Measurements from ENCODE around the gene TMPRSS7. TPM values are rescaled to one million over a fixed set of nuclear protein-coding genes. Genes with fewer than 3 reads are reported as not detected.
"Not testable (repeated sequence)": the region's sequence is repeated elsewhere in the genome, so short reads cannot be mapped to it uniquely, and the experiment has no call there.

Gene TMPRSS7
- total RNA-seq, 1 experiment from 2014 or later, result not detected

DNA sequence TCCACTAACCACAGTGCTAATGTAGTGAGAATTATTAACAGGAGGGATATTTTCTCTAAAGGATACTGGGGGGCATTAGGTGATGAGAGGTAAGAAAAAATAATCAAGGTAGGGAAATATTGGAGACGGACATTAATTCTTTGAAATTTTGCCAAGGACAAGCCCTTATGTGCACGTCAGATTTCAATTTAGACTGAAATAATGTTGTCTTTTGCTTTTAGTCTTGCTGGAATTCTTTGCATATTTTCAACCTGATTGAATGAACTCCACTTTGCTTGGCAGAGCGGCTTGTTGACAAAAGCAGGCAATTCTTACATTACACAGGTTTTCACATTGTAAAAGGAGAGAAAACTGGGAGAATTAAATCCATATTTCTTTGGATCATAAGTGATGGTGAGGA lies 26.6 kb downstream of the TMPRSS7 start:
- DNase-seq (ENCODE audit: low read depth), result no peak

GRCh38 chr3:112072387-112073060 lies 38.0 kb downstream of the TMPRSS7 start:
- not testable (repeated sequence) for DNase-seq (ENCODE audit: low read depth)

GRCh38 chr3:112074006-112074405 lies 39.5 kb downstream of the TMPRSS7 start:
- no peak for DNase-seq (ENCODE audit: low read depth)

DNA sequence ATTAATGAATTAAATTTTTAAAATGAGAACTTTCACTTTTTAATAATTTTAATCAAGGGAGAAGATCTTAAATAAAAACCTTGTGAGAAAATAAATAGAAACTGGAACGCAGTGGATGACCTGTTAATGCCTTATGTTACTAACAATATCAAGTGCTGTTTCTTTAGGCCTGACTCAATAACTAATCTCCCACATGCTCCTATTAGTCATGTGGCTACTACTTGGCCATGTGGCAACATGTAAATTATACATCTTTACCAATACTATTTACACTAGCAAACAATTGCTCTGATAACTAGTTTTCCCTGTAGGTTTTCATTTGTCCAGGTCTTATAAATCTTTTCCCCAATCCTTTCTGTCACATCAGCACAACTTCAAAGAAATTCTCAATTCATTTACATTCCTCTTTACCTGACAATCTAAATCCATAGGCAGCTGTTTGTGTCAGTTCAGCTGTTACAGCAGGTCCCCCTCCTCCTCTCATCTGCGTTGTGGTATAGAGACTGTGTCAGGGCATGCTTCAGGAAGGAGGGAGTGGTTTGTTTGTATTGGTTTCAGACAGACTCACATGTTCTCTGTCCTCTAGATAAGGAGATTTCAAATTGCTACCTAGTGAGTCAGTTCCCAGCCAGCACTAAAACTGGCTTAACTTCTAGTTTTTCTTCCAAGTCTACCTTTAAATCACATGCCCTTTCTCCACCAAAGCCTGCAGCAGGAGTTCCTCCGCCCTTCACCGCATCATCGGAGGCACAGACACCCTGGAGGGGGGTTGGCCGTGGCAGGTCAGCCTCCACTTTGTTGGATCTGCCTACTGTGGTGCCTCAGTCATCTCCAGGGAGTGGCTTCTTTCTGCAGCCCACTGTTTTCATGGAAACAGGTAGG lies 40.3 kb downstream of the TMPRSS7 start:
- peak; percentile 85 for DNase-seq (ENCODE audit: low read depth)

DNA sequence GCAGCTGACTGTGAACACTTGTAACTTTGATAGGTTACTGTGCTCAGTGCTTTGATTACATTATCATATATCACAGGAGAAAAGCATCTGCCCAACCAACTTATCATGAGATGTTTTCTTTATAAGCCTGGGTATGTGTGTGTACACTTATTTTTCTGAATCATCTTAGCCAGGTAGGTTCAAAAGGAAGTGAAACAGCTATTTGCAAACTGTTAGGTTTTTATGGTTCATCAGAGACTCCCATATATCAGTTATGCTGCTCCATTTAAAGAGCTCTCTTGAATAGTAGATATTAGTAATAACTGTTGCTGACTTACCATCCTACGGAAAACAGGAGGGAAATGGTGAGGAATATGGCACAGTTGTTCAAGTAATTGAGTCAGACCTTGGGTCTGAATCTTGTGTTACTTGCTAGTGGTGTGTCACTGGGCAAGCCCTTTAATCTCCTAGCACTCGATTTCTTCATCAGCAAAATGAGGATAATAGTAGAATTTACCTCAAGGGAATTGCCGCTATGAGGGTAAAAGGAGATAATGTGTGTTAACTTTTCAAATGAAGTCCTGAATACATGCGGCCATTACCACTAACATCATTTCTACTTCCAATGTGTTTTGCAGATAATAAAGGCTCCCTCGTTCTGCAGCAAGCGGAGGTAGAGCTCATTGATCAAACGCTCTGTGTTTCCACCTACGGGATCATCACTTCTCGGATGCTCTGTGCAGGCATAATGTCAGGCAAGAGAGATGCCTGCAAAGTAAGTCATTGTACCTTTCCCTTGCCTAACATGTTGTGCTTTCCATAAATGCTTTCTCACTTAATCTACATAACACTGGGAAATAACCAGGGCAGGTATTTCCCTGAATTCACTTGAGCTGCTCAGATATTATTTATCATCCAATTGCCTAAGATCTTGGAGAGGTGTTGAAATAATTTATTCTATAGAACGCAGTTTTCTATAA lies 43.9 kb downstream of the TMPRSS7 start:
- DNase-seq (ENCODE audit: low read depth), result no peak

GRCh38 chr3:112083239-112083638 lies 48.7 kb downstream of the TMPRSS7 start:
- DNase-seq (ENCODE audit: low read depth), result no peak

DNA sequence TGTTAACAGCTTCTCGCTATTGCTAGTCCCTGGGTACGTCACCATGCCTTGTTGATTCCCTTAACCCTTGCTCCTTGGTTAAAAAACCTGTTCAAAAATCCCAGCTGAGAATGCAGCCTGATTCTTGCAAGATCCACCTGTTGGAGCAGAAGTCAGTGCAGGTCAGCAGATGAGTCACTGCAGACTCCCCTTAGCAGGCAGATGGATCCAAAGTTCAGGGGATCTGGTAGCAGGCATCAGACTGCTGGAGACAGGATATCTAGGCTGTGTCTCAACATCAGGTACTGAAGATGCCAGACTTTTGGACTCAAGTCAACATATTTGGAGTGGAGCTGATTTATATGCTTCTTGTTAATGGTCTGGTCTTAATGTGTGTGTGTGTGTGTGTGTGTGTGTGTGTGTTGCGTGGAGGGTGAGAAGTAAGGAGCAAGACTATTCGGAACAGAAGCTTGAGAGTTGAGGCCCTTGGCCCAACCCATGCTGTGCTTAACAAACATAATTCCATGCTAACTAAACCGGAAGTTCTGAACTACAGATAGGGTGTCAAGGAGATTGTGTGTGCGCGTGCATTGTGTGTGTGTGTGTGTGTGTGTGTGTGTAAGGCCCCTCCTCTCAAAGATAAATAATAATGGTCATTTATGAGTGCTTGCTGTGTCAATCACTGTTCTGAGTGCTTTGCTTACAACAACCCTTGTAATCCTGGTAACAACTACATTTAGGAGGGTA lies 50.6 kb downstream of the TMPRSS7 start:
- no peak for DNase-seq (ENCODE audit: low read depth)

DNA sequence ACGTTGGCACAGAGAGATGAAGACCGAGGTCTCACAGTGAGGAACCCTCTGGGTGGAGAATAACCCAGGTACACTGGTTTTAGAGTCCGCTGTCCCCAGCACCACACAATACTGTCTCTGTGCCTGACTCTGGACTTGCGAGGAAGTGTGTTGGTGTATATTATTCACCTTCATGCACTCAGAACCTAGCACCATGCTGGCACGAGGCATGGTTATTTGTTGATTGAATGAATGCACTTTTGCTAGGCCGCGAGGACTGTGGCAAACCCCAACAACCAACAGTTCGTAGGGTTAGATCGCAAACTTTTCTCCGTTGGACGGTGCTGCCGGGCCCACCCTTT lies 51.2 kb downstream of the TMPRSS7 start:
- DNase-seq (ENCODE audit: low read depth), result no peak

GRCh38 chr3:112086076-112086854 lies 51.7 kb downstream of the TMPRSS7 start, which contains the start of gene C3orf52:
TSS of gene C3orf52 (plus strand) at chr3:112086389. CDS start at chr3:112086408, 19 bp downstream.
- peak; percentile 85 for DNase-seq (ENCODE audit: low read depth)

DNA sequence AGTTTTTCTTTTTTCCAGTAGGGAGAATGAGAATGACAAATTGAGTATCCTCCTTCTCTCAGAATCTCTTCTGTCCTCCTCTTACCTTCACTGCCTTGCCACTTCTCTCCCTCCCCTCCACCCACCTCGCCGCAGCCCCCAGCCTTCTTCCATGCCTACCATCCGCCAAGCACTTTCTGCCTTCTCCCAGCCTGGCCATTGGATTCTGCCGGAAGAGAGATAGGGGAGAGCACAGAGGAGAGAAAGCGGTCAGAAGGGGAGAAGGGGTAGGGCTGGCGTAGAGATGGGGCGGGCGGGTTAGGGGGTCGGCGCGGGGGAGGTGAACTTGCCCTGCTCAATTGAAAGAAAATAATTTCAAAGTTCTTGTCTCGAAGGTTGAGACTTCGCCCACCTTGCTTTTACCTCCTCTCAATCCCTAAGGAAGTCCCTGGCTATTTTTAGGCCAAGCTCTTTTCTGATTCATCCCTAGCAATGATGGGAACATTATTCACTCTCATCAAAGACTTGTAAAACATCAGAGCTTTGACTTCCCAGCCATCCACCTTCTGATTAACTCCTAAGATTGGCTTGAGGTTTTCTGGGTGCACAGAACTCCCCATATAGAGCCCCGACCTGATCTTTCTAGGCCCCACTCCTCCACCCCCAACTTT lies 52.5 kb downstream of the TMPRSS7 start:
- DNase-seq (ENCODE audit: low read depth), result peak; percentile 57

- no peak for DNase-seq (ENCODE audit: low read depth)
Measured at GRCh38 chr3:112087746-112088145, 53.2 kb downstream of the TMPRSS7 start.

- no peak for DNase-seq (ENCODE audit: low read depth)
Measured at GRCh38 chr3:112088944-112089343, 54.4 kb downstream of the TMPRSS7 start.

DNA sequence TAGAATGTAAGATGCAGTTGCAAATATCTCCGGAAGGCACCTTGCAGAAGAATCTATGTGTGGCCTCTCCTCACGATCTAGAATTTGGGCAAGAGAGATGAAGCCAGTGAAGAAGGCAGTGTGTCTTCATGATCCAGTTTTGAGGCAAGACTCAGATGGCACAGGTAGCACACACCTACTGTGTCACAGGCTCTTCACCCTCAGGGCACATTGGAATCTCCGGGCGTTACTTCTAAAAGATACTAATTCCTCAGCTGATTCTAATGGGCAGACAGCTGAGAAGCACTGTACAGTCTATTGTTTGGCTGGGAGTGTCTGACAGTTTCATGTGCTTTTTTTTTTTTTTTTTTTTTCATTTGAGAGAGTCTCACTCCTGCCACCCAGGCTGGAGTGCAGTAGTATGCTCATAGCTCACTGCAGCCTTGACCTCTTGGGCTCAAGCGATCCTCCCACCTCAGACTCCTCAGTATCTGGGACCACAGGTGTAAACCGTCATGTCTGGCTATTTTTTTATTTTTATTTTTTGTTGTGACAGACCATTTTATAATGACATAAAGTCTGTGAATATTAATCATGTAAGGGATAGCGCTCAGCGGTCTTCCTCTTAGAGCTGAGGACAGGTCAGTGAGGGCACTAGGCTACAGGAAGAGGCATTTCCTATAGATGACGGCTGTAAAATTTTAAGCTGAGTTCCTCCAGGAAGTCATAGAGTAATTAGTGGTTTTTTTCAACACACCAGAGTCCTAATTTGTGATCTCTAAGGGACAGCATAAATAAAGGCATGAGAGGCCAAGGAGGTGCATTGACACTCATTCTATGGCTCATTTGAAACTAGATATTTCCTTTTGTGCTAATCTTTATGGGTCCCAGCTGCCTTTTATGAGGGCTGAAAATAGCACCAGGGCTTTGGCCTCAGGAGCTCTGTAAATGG lies 55.7 kb downstream of the TMPRSS7 start:
- peak; percentile 9 for DNase-seq (ENCODE audit: low read depth)

DNA sequence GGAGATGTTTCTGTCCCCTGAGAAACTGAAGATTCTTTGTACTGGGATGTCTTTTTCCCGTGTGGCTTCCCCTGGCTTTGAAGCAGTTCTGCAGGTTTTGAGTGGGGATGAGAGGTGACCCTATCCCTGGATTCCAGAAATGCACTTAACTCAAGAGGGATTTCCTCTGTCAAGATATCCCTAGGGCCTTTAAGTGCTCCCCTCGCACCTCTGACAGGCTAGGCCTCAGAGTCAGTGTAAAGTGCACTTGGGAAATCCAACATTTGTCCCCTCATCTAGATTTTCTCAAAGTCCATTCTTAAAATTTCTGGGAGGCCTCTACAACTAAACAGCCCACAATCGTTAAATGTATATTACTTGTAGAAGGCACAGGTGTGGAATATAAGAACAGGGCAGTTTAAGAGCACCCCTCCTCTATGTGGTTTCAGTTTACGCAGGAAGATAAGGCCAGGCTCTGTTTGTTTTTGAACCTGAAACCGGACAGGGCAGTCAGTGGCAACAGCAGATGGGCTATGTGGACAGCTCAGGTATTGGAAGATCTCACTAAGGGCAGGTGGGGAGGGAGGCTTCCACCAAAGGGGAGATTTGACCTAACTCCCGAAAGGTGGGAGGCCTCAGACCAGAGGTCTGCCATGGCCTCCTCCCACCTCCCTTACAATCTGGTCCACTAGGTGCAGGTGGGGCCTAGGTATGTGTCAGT lies 56.5 kb downstream of the TMPRSS7 start:
- no peak for DNase-seq (ENCODE audit: low read depth)

- peak; percentile 17 for DNase-seq (ENCODE audit: low read depth)
Measured at GRCh38 chr3:112092496-112093179, 58.1 kb downstream of the TMPRSS7 start.

- no peak for DNase-seq (ENCODE audit: low read depth)
Measured at GRCh38 chr3:112093180-112093522, 58.6 kb downstream of the TMPRSS7 start.

DNA sequence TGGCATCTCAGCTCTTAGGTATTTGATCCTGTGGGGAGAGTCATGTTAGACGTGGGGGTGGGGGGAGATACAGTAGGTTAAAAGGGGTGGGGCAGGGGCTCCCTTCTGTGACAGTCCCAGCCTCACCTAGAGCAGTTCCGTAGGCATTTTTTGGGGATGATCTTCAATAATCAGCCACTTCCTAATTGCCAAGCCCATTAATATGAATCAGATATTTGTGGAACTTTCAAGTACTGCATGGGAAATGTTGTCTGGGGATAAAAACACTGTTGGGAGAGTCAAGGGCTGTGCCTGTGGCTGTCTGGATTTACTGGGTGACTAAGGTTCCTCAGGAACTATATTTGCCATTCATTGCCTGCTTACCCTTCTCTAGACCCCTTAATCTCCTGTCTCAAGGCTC lies 61.2 kb downstream of the TMPRSS7 start:
- no peak for DNase-seq (ENCODE audit: low read depth)

GRCh38 chr3:112096176-112096575 lies 61.6 kb downstream of the TMPRSS7 start:
- no peak for DNase-seq (ENCODE audit: low read depth)

All from RPMI7951 (cell line).